Activated naive CD8-positive, alpha-beta T cell treated with anti-CD3 and anti-CD28 coated beads, Interleukin-2, amount 10 ng/mL, durations not matched to agents 7 days and 5 days (primary cell): Measurements from ENCODE around the gene TEAD3. TPM values are rescaled to one million over a fixed set of nuclear protein-coding genes. Genes with fewer than 3 reads are reported as not detected.

Source experiments
- microRNA-seq: library from miRNA; unstranded; fragments of <30 nt; microRNA quantifications from one replicate; pipeline ENCODE4 v1.2.0, GENCODE V29; 2022
- total RNA-seq, 2 experiments: library from RNA; stranded (reverse); gene quantifications; one replicate each; pipeline ENCODE4 v1.2.3, GENCODE V29; 2021

TEAD3 gene
- total RNA-seq, 2 experiments from 2014 or later: 0.19 to 0.43 TPM

Small RNA genes within 50 kb of the gene (microRNA-seq; reads per million reads assigned to microRNA genes)
- gene MIR7111: not detected

Other genes starting within 250 kb of the TEAD3 start
- 10 to 100 TPM; 63.0 to 66.0 TPM for gene ZNF76, start 237.3 kb downstream of the TEAD3 start, total RNA-seq
- gene DEF6, start 199.3 kb downstream of the TEAD3 start, total RNA-seq: 100 to 1,000 TPM; 213 to 216 TPM
- 10 to 100 TPM; 43.0 to 45.9 TPM for gene PPARD, start 154.5 kb downstream of the TEAD3 start, total RNA-seq
- 10 to 100 TPM; 14.9 to 15.9 TPM for gene FANCE, start 44.7 kb downstream of the TEAD3 start, total RNA-seq
- gene RPL10A, start 28.7 kb downstream of the TEAD3 start, total RNA-seq: 1,000 to 10,000 TPM; 1,373 to 1,398 TPM
- not detected for gene TULP1, start 15.8 kb upstream of the TEAD3 start, total RNA-seq
- gene FKBP5, start 191.8 kb upstream of the TEAD3 start, total RNA-seq: 10 to 100 TPM; 78.6 to 79.8 TPM
- gene ARMC12, start 240.0 kb upstream of the TEAD3 start, total RNA-seq: under 1 TPM; 0.85 to 0.97 TPM